ENCODE data around the gene TIMM10B. TPM values are rescaled to one million over a fixed set of nuclear protein-coding genes. Genes with fewer than 3 reads are reported as not detected.
"Not testable (repeated sequence)": the region's sequence is repeated elsewhere in the genome, so short reads cannot be mapped to it uniquely, and the experiment has no call there.

Gene TIMM10B
- total and polyA plus RNA-seq, 3 experiments from 2014 or later = 32.1 to 46.3 (median 43.6) TPM

GRCh38 chr11:6520265-6520664 is 39.0 kb downstream of the TIMM10B start:
- H3K4me3 ChIP-seq (ENCODE audit: low read length) = no peak overlapping the region
- H3K4me3 Mint-ChIP-seq = no peak overlapping the region
- no peaks in the 10 kb centered on the region for H3K27me3 Mint-ChIP-seq
- no peaks in the 10 kb centered on the region for H3K9me3 ChIP-seq (ENCODE audit: low read length)
- CTCF ChIA-PET = interaction anchor here (1.2 kb wide), 1 partner anchor 15 kb away, joined by 3 read pairs; no protein-coding TSS in a partner anchor
- no peak overlapping the region for H3K27ac ChIP-seq (ENCODE audit: low read depth, low read length)
- no peaks in the 10 kb centered on the region for H3K4me1 ChIP-seq (ENCODE audit: insufficient read depth, low read length)
- no peaks in the 10 kb centered on the region for H3K36me3 ChIP-seq (ENCODE audit: insufficient read depth, low read length)
- no peaks in the 10 kb centered on the region for H3K4me1 Mint-ChIP-seq
- H3K9me3 Mint-ChIP-seq = no peaks in the 10 kb centered on the region
- H3K27ac Mint-ChIP-seq = no peak overlapping the region
- H3K27me3 ChIP-seq (ENCODE audit: insufficient read depth, low read length, poor library complexity, severe bottlenecking) = no peaks in the 10 kb centered on the region
- H3K36me3 Mint-ChIP-seq = peaks cover 7 to 65% (median 20%) of the 10 kb centered on the region in 3 donors
- POLR2A ChIA-PET = no interaction called here
- DNase-seq = no peak

GRCh38 chr11:6521946-6522345 is 40.6 kb downstream of the TIMM10B start:
- H3K27ac ChIP-seq (ENCODE audit: low read depth, low read length); H3K27me3 ChIP-seq (ENCODE audit: insufficient read depth, low read length, poor library complexity, severe bottlenecking); H3K4me3 ChIP-seq (ENCODE audit: low read length); H3K27me3 Mint-ChIP-seq; H3K4me1 ChIP-seq (ENCODE audit: insufficient read depth, low read length); H3K9me3 Mint-ChIP-seq; H3K9me3 ChIP-seq (ENCODE audit: low read length); DNase-seq; CTCF ChIA-PET; H3K4me3 Mint-ChIP-seq; POLR2A ChIA-PET; H3K36me3 ChIP-seq (ENCODE audit: insufficient read depth, low read length): not testable (repeated sequence)
- Mint-ChIP-seq H3K4me1 (peaks cover 11% of the 10 kb centered on the region in 3 donors), H3K36me3 (peaks cover 3 to 53% (median 15%) of the 10 kb centered on the region in 3 donors), H3K27ac (peak overlapping the region in 2 of 8 donors; percentile 10 to 48)

- Mint-ChIP-seq H3K27me3 (no peaks in the 10 kb centered on the region), H3K36me3 (peaks cover 3 to 50% (median 15%) of the 10 kb centered on the region in 3 donors), H3K27ac (peak overlapping the region in 1 of 8 donors; percentile 91), H3K9me3 (no peaks in the 10 kb centered on the region), H3K4me3 (no peak overlapping the region), H3K4me1 (peaks cover 12 to 18% (median 17%) of the 10 kb centered on the region in 3 donors)
- Histone ChIP-seq H3K27ac (ENCODE audit: low read depth, low read length) (no peak overlapping the region), H3K36me3 (ENCODE audit: insufficient read depth, low read length) (no peaks in the 10 kb centered on the region), H3K27me3 (ENCODE audit: insufficient read depth, low read length, poor library complexity, severe bottlenecking) (no peaks in the 10 kb centered on the region), H3K4me3 (ENCODE audit: low read length) (no peak overlapping the region), H3K9me3 (ENCODE audit: low read length) (no peaks in the 10 kb centered on the region), H3K4me1 (ENCODE audit: insufficient read depth, low read length) (peaks cover 9% of the 10 kb centered on the region)
- CTCF ChIA-PET = interaction anchor here (1.0 kb wide), 2 partner anchors 8 to 17 kb away, joined by 3 read pairs; no protein-coding TSS in a partner anchor
- POLR2A ChIA-PET = no interaction called here
- DNase-seq = no peak
Observed at GRCh38 chr11:6523253-6523652, 42.0 kb downstream of the TIMM10B start.

DNA sequence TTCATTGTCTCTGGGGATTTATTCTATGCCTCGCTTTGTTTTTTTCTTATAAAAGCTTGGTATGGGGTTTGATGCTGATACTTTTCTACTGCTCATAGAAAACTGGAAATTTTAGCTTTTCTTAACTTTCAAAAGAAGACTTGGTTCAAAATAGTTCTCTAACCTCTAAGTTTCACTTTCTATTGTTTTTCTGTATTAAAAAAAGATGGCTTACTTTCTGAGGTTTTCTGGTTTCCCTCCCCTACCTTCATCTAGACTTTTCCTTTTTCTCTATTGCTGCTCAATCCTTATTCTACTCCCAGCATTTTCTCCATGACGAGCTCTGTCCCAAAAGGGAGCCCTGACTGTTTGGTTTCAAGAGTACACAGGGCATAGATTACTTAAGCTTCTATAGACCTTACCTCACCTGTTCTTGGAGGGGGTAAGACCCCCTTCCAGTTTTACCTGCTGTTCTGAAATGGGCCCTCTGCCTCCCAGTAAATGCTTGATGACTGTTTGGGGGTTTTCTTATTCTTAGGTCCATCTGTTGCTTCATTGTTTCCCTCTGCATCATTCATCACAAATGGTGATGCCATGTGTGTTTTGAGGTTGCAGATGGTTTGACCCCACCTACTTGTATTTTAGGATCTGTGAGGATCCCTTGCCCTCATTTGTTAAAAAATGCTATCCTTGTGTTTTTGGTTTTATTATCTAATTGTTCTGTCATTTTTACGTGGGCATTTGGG is 45.3 kb downstream of the TIMM10B start:
- no peaks in the 10 kb centered on the region for H3K9me3 Mint-ChIP-seq
- peak overlapping the region in 7 of 8 donors; percentile 1 to 93 (median 78) for H3K27ac Mint-ChIP-seq
- ChIA-PET POLR2A (no interaction called here), CTCF (interaction anchor here (1.1 kb wide), 1 partner anchor 156 kb away, joined by 3 read pairs; the partner anchor contains the start of gene MRPL17)
- Histone ChIP-seq H3K27ac (ENCODE audit: low read depth, low read length) (no peak overlapping the region), H3K36me3 (ENCODE audit: insufficient read depth, low read length) (no peaks in the 10 kb centered on the region), H3K4me3 (ENCODE audit: low read length) (no peak overlapping the region), H3K4me1 (ENCODE audit: insufficient read depth, low read length) (peaks cover 9% of the 10 kb centered on the region), H3K27me3 (ENCODE audit: insufficient read depth, low read length, poor library complexity, severe bottlenecking) (no peaks in the 10 kb centered on the region), H3K9me3 (ENCODE audit: low read length) (no peaks in the 10 kb centered on the region)
- DNase-seq = no peak
- no peaks in the 10 kb centered on the region for H3K27me3 Mint-ChIP-seq
- peak overlapping the region in 6 of 7 donors; percentile 9 to 77 (median 60) for H3K4me3 Mint-ChIP-seq
- H3K36me3 Mint-ChIP-seq = peaks cover 3 to 38% (median 9%) of the 10 kb centered on the region in 3 donors
- H3K4me1 Mint-ChIP-seq = peaks cover 12 to 18% (median 17%) of the 10 kb centered on the region in 3 donors

DNA sequence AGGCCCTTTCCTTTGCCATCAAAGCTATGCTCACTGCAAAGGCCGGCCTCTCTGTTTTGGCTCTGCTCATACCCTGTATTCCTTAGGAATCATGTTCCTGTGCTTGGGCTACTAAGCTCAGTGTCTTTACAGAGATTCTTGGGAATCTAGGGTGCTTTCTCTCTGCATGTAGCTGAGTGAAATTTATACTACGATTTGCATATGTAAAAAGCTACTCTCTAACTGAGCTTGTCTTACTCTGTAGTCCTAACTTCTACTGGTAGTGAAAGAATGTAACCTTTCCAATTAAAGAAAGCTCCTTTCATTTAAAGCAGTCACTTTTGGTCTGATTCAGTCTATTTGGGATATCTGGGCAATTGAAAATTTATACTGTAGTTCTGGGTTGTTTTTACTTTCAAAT is 48.0 kb downstream of the TIMM10B start:
- no peaks in the 10 kb centered on the region for H3K27me3 Mint-ChIP-seq
- peak overlapping the region in 1 of 8 donors; percentile 81 for H3K27ac Mint-ChIP-seq
- Histone ChIP-seq H3K4me1 (ENCODE audit: insufficient read depth, low read length) (peaks cover 9% of the 10 kb centered on the region), H3K9me3 (ENCODE audit: low read length) (no peaks in the 10 kb centered on the region), H3K4me3 (ENCODE audit: low read length) (no peak overlapping the region), H3K27ac (ENCODE audit: low read depth, low read length) (no peak overlapping the region), H3K36me3 (ENCODE audit: insufficient read depth, low read length) (no peaks in the 10 kb centered on the region), H3K27me3 (ENCODE audit: insufficient read depth, low read length, poor library complexity, severe bottlenecking) (no peaks in the 10 kb centered on the region)
- DNase-seq = no peak
- H3K4me1 Mint-ChIP-seq = peaks cover 12 to 18% (median 17%) of the 10 kb centered on the region in 3 donors
- no peaks in the 10 kb centered on the region for H3K9me3 Mint-ChIP-seq
- POLR2A ChIA-PET = no interaction called here
- H3K36me3 Mint-ChIP-seq = peaks cover 0 to 46% (median 6%) of the 10 kb centered on the region in 3 donors
- no peak overlapping the region for H3K4me3 Mint-ChIP-seq
- CTCF ChIA-PET = interaction anchor here (0.7 to 3.5 kb wide), 7 partner anchors 14 to 229 kb away, joined by 3 to 29 read pairs (median 3); partner anchors contain the start of genes MRPL17 and TPP1

GRCh38 chr11:6530848-6531247 is 49.5 kb downstream of the TIMM10B start:
- ChIA-PET CTCF (interaction anchor here (0.7 to 3.8 kb wide), 25 partner anchors 8 to 227 kb away, joined by 3 to 37 read pairs (median 4); partner anchors contain the start of genes ILK, MRPL17, RRP8 and TAF10), POLR2A (interaction anchor here (0.7 to 1.5 kb wide), 3 partner anchors 76 to 152 kb away, joined by 3 to 7 read pairs (median 4); partner anchors contain the start of genes MRPL17 and TPP1)
- Mint-ChIP-seq H3K4me3 (no peak overlapping the region), H3K27me3 (no peaks in the 10 kb centered on the region), H3K27ac (peak overlapping the region in 1 of 8 donors; percentile 8), H3K9me3 (no peaks in the 10 kb centered on the region), H3K4me1 (peaks cover 12 to 17% (median 17%) of the 10 kb centered on the region in 3 donors), H3K36me3 (peaks cover 0 to 45% (median 7%) of the 10 kb centered on the region in 3 donors)
- Histone ChIP-seq H3K27me3 (ENCODE audit: insufficient read depth, low read length, poor library complexity, severe bottlenecking) (no peaks in the 10 kb centered on the region), H3K9me3 (ENCODE audit: low read length) (no peaks in the 10 kb centered on the region), H3K27ac (ENCODE audit: low read depth, low read length) (no peak overlapping the region), H3K4me1 (ENCODE audit: insufficient read depth, low read length) (peaks cover 9% of the 10 kb centered on the region), H3K36me3 (ENCODE audit: insufficient read depth, low read length) (no peaks in the 10 kb centered on the region), H3K4me3 (ENCODE audit: low read length) (no peak overlapping the region)
- no peak for DNase-seq

GRCh38 chr11:6531267-6531752 is 50.0 kb downstream of the TIMM10B start:
- peak in 2 of 5 donors; percentile 21 to 33 for DNase-seq
- Histone ChIP-seq H3K27ac (ENCODE audit: low read depth, low read length) (no peak overlapping the region), H3K36me3 (ENCODE audit: insufficient read depth, low read length) (no peaks in the 10 kb centered on the region), H3K27me3 (ENCODE audit: insufficient read depth, low read length, poor library complexity, severe bottlenecking) (no peaks in the 10 kb centered on the region), H3K4me3 (ENCODE audit: low read length) (no peak overlapping the region), H3K4me1 (ENCODE audit: insufficient read depth, low read length) (peaks cover 4% of the 10 kb centered on the region), H3K9me3 (ENCODE audit: low read length) (no peaks in the 10 kb centered on the region)
- Mint-ChIP-seq H3K4me1 (peaks cover 7 to 13% (median 12%) of the 10 kb centered on the region in 3 donors), H3K27ac (no peak overlapping the region), H3K4me3 (no peak overlapping the region), H3K27me3 (no peaks in the 10 kb centered on the region), H3K36me3 (peaks cover 0 to 45% (median 6%) of the 10 kb centered on the region in 3 donors), H3K9me3 (no peaks in the 10 kb centered on the region)
- POLR2A ChIA-PET = interaction anchor here (0.7 to 1.5 kb wide), 3 partner anchors 77 to 152 kb away, joined by 3 to 7 read pairs (median 4); partner anchors contain the start of genes MRPL17 and TPP1
- CTCF ChIA-PET = interaction anchor here (0.7 to 3.8 kb wide), 25 partner anchors 8 to 227 kb away, joined by 3 to 37 read pairs (median 4); partner anchors contain the start of genes ILK, MRPL17, RRP8 and TAF10
